ENCODE data around the gene GABARAPL1. TPM values are rescaled to one million over a fixed set of nuclear protein-coding genes. Genes with fewer than 3 reads are reported as not detected.
"Not testable (repeated sequence)": the region's sequence is repeated elsewhere in the genome, so short reads cannot be mapped to it uniquely, and the experiment has no call there.

GABARAPL1 gene
- total RNA-seq, 2 donors from 2014 or later, result 25.2 to 53.6 TPM

GRCh38 chr12:10191865-10192264 lies 20.8 kb upstream of the GABARAPL1 start:
- DNase-seq, result no peak
- intact Hi-C loops (cut with DNase I, micrococcal nuclease), result loop anchor here in 1 of 2 donors (5.0 kb wide), 1 partner anchor 40 kb away; no protein-coding TSS in a partner anchor
- ATAC-seq, result no peak

- intact Hi-C loops (cut with DNase I, micrococcal nuclease), result loop anchor here in 1 of 2 donors (5.0 kb wide), 1 partner anchor 42 kb away; no protein-coding TSS in a partner anchor
- DNase-seq, result no peak
- no peak for ATAC-seq
Measured at GRCh38 chr12:10194160-10194670, 18.5 kb upstream of the GABARAPL1 start.

GRCh38 chr12:10196210-10196609 lies 16.5 kb upstream of the GABARAPL1 start:
- no peak for DNase-seq
- intact Hi-C loops (cut with DNase I, micrococcal nuclease), result no loop called here
- ATAC-seq, result no peak

- ATAC-seq (no peak), DNase-seq (no peak)
- intact Hi-C loops (cut with DNase I, micrococcal nuclease), result no loop called here
Measured at GRCh38 chr12:10197879-10198278, 14.8 kb upstream of the GABARAPL1 start.

- DNase-seq; ATAC-seq; intact Hi-C loops (cut with DNase I, micrococcal nuclease): not testable (repeated sequence)
Measured at GRCh38 chr12:10204495-10204894, 8.2 kb upstream of the GABARAPL1 start.

GRCh38 chr12:10205220-10205807 lies 7.4 kb upstream of the GABARAPL1 start:
- DNase-seq (no peak), ATAC-seq (no peak)
- intact Hi-C loops (cut with DNase I, micrococcal nuclease), result no loop called here

- intact Hi-C loops (cut with DNase I, micrococcal nuclease), result no loop called here
- ATAC-seq, result no peak
- DNase-seq, result no peak
Measured at GRCh38 chr12:10207136-10207535, 5.5 kb upstream of the GABARAPL1 start.

GRCh38 chr12:10210225-10210624 lies 2.5 kb upstream of the GABARAPL1 start:
- ATAC-seq (no peak), DNase-seq (no peak)
- intact Hi-C loops (cut with DNase I, micrococcal nuclease), result no loop called here

- intact Hi-C loops (cut with DNase I, micrococcal nuclease), result no loop called here
- DNase-seq (peak in 1 of 2 donors; percentile 13), ATAC-seq (no peak)
Measured at GRCh38 chr12:10211101-10211939, 1.4 kb upstream of the GABARAPL1 start.

GRCh38 chr12:10211940-10212738 lies 538 bp upstream of the GABARAPL1 start:
- ATAC-seq (peak; percentile 92), DNase-seq (peak; percentile 96 to 98)
- intact Hi-C loops (cut with DNase I, micrococcal nuclease), result no loop called here

GRCh38 chr12:10213168-10214135 lies 775 bp downstream of the GABARAPL1 start:
- ATAC-seq (peak; percentile 44), DNase-seq (peak; percentile 70 to 76)
- intact Hi-C loops (cut with DNase I, micrococcal nuclease), result no loop called here

- intact Hi-C loops (cut with DNase I, micrococcal nuclease), result no loop called here
- ATAC-seq (no peak), DNase-seq (no peak)
Measured at GRCh38 chr12:10214136-10214894, 1.6 kb downstream of the GABARAPL1 start.

GRCh38 chr12:10214895-10215267 lies 2.2 kb downstream of the GABARAPL1 start:
- intact Hi-C loops (cut with DNase I, micrococcal nuclease), result no loop called here
- ATAC-seq (no peak), DNase-seq (no peak)

GRCh38 chr12:10215436-10215835 lies 2.8 kb downstream of the GABARAPL1 start:
- DNase-seq (no peak), ATAC-seq (no peak)
- intact Hi-C loops (cut with DNase I, micrococcal nuclease), result no loop called here

- DNase-seq; intact Hi-C loops (cut with DNase I, micrococcal nuclease); ATAC-seq: not testable (repeated sequence)
Measured at GRCh38 chr12:10215946-10216345, 3.3 kb downstream of the GABARAPL1 start.

GRCh38 chr12:10218021-10218420 lies 5.3 kb downstream of the GABARAPL1 start:
- intact Hi-C loops (cut with DNase I, micrococcal nuclease), result no loop called here
- ATAC-seq (no peak), DNase-seq (no peak)

- DNase-seq, result peak in 1 of 2 donors; percentile 11
- ATAC-seq, result no peak
- intact Hi-C loops (cut with DNase I, micrococcal nuclease), result no loop called here
Measured at GRCh38 chr12:10220398-10221077, 7.9 kb downstream of the GABARAPL1 start.
